Stimulated activated CD4-positive, alpha-beta T cell treated with anti-CD3 and anti-CD28 coated beads, Interleukin-4, amount 100 ng/mL, for 24 hours (primary cell): ENCODE data around the gene PRPF8.
A peak's percentile ranks its signal among the peaks of the same experiment; 100 is the strongest.
"Not testable (repeated sequence)": the region's sequence is repeated elsewhere in the genome, so short reads cannot be mapped to it uniquely, and the experiment has no call there.

Experiments used
- DNase-seq: peaks from one replicate; pipeline ENCODE4 v3.0.0-alpha.2; 2020

PRPF8 gene

DNA sequence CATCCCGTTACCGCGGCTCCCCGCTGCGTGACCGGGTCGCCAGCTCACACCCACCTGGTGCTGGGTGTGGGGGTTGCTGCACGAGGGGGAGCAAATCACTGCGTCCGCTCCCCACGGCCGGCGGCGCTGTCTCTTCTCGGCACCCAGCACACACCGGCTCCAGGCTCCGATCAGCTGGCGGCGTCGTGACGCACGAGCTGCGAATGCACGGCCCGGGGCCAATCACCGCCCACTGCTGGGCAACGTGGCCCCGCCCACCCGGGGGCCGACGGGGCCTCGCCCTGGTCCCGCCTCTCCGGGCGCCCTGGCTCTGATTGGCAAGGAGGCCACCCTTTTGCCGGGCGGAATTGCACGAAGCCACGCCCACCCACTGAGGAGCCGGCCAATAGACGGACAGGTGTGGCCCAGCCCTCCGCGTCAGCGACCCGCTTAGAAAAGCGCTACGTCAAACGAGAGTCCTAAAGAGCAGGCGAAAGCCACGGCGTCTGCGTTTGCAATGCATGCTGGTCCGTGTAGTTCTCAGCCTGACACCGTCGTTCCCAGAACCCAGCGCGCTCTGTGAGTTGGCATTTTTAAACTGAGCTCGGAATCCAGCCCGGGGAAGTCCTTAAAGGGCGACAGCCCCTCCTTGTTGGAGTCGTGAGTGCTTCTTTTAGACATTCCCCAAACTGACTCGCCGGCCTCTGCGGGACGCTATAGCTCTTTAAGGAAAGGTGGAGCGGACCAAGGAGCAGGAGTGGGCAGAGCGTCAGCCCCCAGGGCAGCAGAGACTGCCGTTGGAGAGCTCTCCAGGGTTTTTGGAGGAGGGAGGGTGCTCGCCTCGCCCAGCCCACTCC is 31.6 kb upstream of the PRPF8 start:
- peak; percentile 100 for DNase-seq

DNA sequence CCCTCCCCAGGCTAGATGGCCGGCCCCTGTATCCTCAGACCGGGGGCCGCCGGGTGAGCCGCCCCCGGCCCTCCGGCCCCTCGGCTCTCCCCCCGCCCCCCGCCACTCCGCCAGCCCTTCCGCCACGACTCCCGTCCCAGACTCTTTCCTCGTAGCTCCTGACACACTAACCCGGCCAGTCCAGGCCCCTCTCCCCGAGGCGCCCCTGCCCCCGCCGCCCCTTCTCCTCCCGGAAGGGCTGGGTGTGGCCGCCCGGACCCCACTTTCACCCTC is 31.1 kb upstream of the PRPF8 start:
- no peak for DNase-seq

DNA sequence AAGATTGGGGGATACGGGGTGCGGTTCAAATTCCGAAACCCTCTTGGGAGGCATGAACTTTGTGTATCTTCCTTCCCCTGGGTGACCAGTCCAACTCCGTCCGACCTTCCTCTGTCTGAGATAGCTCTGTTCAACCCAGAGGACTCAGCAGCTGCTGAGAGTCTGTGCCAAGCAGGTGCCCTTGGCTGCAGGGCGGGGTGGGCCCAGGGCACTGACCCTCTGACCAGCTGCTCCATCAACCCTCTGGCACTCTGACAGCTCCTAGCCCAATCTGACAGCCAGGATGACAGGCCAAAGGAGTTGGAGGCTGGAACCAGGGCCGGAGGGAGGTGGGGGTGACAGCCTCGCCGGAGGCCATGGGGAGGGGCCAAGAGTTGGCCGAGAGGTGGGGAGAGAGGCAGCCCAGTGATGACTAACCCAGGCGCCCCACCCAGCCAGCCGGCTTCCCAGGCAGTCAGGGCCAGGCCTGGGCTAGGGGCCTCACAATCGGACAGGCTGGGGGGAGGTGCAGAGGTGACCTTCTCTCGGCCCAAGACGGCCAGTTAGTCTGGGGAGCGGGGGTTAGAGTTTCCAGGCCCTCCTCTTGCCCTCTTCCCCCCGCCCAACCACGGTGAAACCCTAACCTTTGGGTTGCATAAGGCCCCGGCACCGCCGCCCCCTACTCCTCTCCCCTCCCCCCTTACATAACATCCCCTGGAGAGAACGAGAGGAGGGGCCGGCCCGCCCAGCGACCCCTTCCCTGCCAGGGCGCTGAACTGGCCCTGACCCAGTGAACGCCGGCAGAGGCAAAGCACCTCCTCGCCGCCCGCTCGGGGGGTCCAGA is 30.5 kb upstream of the PRPF8 start:
- peak; percentile 54 for DNase-seq

DNA sequence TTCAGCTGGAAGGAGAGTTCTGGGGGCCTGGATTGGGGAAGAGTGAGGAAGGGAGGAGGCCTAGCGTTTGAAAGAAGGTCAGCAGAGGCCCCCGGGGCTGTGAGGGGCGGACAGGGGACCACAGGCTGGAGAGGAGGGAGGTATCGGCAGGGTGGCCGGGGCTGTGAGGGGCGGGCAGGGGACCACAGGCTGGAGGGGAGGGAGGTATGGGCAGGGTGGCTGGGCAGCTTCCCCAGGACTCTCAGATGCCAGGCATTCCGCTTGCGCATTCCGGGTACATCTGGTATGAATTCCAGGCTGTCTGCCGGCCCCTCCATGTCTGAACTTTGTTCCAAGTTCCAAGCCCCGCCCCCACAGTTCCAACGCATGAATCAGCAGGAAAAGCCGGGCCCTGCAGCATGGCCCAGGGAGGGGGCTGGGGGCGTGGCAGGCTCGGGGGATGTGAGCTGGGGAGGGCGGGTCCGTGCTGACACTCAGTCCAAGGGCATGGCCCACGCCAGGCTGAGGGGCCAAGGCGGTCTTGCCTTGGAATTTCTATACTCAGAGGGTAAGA is 29.8 kb upstream of the PRPF8 start:
- DNase-seq, result no peak

DNA sequence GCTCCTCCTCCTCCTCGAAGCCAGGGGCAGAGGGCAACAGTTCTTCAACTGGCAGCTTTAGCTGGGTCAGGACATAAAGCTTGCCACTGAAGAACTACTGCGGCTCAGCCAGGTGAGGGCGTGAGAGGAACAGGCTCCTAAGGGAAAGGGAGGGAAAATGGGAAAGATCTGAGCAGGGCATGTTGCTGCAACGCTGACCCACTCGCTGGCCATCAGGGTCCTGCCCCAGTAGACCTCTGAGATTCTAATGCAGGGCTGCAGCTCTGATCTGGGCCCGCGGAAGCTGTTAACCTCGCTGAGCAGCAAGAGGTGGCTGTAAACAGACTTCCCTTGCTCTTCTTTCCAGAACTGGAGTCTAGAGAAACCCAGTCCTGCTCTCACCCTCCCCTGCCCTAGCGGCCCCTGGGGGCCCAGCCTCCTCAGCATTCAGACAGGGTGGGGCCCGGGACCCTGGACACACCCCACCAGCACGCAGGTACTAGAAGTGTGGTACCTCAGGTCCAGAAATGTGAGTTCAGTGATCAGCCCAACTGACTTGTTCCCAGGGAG is 29.3 kb upstream of the PRPF8 start:
- no peak for DNase-seq

DNA sequence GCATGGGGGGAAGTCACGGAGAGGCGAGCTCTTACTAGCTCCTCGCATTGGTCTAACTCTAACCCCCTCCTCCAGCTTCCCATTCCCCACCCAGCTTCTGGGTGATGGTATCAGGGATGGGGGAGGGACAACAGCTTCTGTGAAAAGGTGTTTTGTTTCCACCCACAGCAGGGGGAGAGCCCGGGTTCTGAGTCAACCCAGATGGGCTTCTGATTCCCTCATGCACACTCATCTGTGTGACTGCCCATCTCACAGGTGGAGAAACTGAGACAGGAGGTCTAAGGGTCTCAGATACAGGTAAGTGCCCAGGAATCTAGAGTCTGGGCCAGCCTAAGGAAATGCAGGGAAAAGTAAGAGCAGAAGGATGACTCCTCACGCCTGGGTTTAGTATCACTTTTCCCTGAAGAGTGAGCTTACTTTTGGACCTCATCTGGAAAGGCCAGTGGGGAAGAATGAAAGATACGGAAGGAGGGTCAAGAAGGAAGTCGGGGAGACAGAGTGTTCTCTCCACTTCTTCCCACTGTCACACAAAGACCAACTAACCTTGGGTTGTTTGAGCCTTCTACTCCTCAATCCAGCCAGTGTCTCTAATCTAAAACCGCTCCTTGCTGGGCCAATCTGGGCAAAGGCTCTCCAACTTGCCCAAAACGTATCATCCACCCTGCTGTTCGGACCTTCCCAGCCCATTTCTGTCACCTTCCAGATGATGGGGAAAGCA is 28.7 kb upstream of the PRPF8 start:
- no peak for DNase-seq

DNA sequence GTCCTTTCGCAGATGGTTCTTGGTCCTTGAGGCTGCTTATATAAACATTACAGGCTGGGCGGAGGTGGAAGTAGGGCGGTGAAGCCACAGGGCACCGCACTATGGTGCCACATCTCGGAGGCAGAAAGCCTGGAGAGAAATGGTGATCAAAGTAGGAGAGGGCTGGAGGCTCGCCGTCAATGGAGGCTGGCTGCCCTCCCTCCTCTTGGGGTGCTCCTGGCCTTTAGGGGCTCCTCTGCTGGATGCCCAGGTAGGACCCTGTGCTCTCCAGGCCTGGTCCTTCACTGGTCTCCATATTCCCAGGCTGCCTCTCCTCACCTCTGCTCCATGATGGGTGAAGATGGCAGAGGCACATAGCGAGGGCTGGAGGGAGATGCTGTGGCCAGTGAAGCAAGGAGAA is 27.6 kb upstream of the PRPF8 start:
- DNase-seq, result no peak

DNA sequence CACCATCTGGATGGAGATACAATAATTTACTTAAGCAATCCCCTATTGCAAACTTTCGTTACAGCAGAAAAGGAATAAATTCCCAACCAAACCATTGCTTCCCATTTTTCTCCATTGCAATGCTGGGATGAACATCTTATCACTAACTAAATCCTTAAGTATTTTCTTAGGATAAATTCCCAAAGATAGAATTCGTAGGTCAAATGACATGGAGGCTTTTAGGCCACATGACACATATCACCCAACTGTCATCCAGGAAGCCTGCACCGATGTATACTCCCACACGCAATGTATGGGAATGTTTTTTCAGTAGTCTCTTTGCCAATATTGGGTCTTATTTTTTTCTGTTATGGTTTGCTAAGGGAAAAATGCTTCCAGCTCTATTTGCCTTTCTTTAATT is 27.1 kb upstream of the PRPF8 start:
- DNase-seq, result no peak

DNA sequence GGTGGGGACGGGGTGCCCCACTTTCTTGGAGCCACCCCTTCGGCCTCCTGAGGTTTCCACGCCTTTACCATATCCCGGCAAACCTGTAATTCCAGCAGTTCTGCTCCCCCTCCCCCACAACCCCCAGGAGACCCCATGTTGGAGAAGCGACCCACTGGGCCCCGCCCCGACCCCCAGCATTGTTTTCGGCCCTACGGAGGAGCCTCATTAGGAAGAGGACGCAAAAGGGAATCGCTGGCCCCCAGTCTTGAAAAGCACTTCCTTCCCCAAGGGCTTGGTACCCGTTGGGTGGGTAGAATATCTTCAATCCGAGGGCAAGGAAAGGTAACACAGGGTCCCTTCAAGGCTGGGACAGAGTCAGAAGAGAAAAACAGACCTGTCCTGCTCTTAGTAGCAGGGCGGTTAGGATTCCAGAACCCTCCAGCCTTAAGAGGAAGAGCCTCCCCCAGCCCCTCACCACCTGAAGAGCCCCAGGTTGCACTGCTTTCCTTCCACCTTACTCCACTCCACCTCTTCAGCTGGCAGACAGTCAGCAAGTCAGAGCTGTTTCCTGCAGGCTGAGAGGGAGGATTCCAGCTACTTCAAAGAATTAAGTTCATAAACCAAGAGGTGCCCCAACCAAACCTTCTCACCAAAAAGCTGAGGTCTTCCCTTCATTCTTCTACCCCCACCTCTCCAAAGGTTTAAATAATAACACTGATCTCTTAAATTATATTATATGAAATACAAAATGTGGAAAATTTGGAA is 26.3 kb upstream of the PRPF8 start:
- no peak for DNase-seq

DNA sequence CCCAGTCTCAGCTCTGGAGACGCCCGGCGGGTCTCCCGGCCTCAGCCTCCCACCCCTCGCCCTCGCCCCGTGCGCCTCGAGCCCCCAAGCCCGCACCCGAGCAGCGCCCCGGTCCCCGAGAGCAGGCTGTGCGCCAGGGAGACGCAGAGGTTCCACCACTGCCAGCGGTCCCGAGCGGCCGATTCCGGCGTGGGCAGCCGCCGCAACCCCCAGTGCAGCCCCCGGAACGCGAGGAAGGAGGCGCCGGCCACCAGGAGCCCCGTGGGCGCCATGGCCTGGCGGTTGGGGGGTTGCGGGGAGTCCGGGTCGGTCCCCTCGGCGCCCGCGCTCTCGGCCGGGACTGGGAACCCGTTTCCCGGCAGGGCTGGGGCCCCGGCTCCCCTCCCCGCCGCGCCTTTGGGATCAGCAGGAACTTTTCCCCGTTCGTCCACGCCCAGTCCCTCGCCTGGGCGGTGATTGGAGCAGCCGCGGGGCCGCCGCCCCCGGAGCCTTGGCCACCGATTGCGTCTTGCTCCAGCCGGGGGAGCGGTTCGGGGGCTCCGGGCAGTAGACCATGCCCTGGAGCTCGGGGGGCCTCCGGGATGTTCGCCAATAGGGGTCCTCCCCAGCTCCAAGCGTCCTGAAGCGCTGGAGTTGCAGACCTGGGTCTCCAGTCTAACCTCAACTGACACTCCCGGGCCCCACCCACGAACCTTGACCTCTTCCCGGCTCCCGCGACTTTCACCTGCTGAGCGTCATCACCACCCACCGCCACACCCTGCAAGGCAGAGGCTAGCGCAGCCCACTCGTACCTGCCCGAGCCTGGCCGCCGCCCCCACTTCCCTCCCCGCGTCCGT is 25.5 kb upstream of the PRPF8 start, which contains the start of gene TLCD2:
Gene TLCD2 (minus strand): TSS at position 407 of the 836 bp plus-strand sequence. CDS start 135 bp downstream, at position 272.
- no peak for DNase-seq

DNA sequence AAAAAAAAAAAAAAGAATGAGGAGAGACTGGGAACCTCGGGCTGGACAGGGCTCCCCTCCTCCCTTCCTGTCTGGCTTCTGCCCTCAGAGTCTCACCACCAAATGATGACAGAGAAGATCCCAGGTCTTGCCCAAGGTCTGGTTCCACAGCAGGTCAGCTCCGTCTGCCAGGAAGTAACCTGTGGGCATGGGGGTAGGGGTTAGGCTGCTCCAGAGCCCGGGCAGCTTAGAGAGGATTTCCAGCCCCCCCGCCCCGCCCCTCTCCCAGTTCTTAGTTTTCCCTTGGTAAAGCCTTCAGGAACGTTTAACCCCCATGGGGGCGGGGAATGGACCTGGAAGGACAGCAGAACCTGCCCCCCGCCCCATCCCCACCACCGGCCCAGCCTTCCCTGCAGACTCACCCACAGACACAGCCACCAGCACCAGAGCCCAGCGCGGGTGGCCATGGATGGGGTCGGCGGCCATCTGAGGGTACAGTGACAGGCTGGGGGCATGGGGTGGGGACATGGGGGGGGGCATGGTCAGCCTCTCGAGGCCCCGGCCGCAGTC is 24.8 kb upstream of the PRPF8 start:
- DNase-seq, result no peak

DNA sequence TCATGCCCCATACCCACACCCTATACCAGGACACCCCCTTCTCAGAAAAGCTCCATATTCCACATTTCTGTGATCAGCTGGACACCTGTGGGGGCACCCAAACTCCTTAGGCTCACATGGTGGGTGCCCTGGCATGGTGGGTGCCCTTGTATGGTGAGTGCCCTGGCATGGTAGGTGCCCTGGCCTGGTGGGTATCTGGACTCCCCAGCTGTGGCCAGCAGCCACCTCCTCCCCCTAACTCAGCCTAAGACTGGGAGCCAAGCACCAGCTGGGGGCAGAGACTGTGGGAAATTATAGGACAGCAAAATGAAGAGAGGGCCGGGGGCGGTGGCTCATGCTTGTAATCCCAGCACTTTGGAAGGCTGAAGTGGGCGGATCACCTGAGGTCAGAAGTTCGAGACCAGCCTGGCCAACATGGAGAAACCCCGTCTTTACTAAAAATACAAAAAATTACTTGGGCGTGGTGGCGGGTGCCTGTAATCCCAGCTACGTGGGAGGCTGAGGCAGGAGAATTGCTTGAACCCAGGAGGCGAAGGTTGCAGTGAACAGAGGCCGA is 24.2 kb upstream of the PRPF8 start:
- not testable (repeated sequence) for DNase-seq

DNA sequence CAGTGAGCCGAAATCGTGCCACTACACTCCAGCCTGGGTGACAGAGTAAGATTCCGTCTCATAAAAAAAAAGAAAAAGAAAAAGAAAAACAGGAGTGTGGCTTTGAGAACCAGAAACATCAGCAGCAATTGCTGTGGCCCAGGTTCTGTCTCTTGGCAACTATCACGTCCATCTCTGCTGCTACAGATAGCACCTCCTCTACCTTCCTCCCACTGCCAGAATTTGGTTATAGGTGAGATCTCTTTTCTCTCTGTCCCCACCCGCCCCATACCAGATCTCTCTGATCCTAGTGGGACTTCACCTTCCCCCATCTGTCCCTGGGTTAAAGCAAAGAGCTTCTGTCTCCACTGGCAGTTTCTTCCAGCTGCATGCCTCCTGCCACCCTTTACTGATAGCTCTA is 22.4 kb upstream of the PRPF8 start:
- DNase-seq, result no peak

DNA sequence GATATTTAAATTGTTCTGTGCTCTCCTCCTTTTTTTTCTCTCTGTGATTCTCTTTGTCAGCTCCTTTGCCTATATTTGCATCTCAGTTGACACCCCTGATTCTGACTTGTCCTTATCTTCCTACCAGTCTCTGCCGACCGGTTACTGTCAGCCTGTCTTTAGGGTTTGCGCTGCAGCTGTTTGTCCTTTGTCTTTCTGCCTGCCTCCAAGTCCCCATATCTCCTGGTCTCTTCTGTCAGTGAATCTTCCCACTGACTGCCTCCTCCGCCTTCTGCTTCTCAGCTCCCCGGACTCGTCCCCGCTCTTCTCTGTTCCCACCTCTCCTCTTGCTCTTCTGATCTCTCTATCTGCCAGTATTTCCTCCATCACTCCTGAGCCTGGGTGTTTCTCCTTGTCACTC is 20.3 kb upstream of the PRPF8 start:
- no peak for DNase-seq

DNA sequence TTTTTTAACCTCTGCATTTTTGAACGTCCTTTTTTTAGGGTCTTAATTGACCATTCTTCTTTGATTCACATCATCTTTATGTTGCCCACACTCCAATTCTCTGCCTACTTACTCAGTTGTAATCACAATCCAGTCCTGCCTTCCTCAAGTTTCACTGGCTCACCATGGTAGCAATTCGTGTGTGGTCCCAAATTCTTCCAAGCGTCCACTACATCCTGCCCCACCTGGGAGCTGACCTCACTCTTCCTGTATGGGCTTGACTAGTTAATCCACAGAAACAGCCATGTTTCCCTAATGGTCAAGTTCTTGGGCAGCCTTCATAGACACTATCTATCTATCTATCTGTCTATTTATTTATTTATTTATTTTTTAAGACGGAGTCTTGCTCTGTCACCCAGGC is 18.4 kb upstream of the PRPF8 start:
- DNase-seq, result no peak

DNA sequence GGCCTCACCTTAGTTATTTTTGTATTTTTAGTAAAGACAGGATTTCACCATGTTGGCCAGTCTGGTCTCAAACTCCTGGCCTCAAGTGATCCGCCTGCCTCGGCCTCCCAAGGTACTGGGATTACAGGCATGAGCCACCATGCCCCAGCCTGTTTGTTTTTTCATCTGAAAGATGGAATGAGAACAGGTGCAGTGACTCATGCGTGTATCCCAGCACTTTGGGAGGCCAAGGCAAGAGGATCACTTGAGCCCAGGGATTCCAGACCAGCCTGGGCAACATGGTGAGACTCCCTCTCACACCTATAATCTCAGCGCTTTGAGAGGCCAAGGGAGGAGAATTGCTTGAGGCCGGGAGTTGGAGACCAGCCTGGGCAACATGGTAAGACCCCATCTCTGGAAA is 15.2 kb upstream of the PRPF8 start:
- not testable (repeated sequence) for DNase-seq

DNA sequence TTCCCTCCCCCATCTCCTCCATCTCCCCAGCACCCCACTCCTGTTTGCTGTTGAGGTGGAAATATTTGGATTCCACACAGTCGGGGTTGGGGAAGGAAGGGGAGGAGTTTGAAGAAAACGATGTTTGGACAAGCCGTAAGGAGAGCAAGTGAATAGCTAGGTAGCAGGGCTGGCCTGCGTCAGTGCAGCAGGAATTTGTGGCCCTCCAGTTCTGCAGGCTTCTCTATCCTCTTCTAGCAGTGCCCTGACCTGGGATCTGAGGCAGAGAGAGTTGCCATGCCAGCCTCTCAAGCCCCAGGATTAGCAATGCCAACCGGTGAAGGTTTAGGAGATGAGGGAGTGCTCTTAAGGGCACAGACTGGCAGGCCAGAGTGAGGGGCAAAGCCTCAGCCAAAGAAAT is 13.0 kb upstream of the PRPF8 start:
- DNase-seq, result no peak

DNA sequence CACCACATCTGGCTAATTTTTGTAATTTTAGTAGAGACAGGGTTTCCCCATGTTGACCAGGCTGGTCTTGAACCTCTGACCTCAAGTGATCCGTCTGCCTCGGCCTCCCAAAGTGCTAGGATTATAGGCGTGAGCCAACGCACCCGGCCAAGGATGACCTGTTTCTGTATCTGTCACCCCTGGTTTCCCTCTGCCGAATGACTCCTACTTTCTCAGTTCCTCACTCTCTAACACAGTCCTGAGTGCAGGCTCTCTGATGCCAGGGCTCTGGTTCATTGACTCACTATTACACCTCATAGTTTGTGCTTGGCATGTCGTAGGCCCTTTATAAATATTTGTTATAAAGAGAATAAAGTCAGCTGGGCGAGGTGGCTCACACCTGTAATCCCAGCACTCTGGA is 10.7 kb upstream of the PRPF8 start:
- no peak for DNase-seq

DNA sequence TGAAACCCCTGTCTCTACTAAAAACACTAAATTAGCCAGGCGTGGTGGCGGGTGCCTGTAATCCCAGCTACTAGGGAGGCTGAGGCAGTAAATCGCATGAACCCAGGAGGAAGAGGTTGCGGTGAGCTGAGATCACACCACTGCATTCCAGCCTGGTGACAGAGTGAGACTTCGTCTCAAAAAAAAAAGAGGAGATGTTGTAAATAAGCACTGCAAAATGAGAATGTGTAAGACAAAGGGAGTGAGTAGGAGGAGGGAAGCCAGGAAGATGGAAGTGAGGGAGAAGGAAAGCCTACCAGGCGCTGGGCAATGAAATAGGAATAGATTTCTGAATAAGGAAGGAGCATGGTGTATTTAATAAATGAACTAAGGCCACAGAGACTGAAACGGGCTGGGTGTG is 8.7 kb upstream of the PRPF8 start:
- DNase-seq, result no peak

DNA sequence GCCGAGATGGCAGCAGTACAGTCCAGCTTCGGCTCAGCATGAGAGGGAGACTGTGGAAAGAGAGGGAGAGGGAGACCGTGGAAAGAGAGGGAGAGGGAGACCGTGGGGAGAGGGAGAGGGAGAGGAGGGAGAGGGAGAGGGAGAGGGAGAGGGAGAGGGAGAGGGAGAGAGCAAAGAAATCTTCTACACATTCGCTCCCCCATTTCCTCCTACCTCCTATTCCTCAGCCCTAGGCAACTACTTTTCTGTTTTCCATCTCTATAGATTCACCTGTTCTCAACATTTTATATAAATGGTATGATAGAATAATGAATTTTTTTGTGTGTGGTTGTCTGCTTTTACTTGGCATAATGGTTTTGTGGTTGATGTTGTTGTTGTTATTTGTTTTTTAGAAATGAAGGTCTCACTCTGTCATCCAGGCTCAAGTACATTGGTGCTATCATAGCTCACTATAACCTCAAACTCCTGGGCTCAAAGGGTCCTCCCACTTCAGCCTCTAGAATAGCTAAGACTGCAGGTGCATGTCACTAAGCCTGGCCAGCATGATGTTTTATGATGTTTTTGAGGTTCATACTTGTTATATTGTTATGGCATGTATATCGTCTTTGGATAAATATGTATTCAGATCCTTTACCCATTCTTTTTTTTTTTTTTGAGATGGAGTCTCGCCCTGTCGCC is 6.0 kb upstream of the PRPF8 start:
- DNase-seq, result no peak
